PFSK-1 (cell line): ENCODE measurements around the gene GRK2.

Experiments used
- POLR2AphosphoS5 ChIP-seq: IDR thresholded peaks from 2 replicates; pipeline ENCODE4 v1.6.1; 2012; ENCODE audit warnings: low read depth, mild to moderate bottlenecking, control low read depth, low read length, moderate library complexity
- TAF1 ChIP-seq: IDR thresholded peaks from 2 replicates; pipeline ENCODE4 v1.6.1; 2012; ENCODE audit warnings: low read length, control low read depth, borderline replicate concordance; ENCODE audit not compliant: insufficient read depth
- TF ChIP-seq, protein P1 (sequence below), 2 experiments: IDR thresholded peaks; 2 replicates each; pipeline versions ENCODE4 v1.6.1 to v1.8.0; 2011 to 2012; ENCODE audit warnings: low read depth in 2 of 2, low read length in 2 of 2, control low read depth in 1 of 2, inconsistent platforms in 1 of 2, mild to moderate bottlenecking in 1 of 2, moderate library complexity in 1 of 2; ENCODE audit not compliant: insufficient read depth in 1 of 2

DNA sequence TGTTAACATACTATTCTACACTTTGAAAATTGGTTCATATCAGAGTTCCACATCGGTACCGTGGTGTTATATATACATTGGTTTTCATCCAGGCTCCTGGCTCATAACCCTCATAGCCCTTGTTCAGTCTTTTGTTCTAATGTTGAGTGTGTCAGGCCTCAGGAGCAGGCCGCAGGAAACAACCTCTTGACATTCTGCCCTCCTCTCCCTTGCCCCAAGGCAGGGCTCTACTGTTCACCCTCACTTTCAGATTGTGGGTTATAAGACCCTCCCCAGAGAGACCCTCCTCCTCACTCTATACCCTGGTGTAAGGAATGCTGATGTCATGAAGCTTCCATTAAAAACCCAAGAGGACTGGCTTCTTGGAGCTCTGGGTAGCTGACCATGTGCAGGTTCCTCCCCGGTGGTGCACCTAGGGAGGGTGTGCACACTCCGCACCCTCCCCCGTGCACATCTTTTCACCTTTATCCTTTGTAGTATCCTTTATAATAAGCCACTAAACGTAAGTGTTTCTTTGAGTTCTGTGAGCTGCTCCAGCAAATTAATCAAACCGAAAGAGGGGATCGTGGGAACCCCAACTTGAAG lies 49.1 kb downstream of the GRK2 start:
- TF ChIP-seq TAF1 (no peak), POLR2AphosphoS5 (no peak)
- TF ChIP-seq, protein P1, sequence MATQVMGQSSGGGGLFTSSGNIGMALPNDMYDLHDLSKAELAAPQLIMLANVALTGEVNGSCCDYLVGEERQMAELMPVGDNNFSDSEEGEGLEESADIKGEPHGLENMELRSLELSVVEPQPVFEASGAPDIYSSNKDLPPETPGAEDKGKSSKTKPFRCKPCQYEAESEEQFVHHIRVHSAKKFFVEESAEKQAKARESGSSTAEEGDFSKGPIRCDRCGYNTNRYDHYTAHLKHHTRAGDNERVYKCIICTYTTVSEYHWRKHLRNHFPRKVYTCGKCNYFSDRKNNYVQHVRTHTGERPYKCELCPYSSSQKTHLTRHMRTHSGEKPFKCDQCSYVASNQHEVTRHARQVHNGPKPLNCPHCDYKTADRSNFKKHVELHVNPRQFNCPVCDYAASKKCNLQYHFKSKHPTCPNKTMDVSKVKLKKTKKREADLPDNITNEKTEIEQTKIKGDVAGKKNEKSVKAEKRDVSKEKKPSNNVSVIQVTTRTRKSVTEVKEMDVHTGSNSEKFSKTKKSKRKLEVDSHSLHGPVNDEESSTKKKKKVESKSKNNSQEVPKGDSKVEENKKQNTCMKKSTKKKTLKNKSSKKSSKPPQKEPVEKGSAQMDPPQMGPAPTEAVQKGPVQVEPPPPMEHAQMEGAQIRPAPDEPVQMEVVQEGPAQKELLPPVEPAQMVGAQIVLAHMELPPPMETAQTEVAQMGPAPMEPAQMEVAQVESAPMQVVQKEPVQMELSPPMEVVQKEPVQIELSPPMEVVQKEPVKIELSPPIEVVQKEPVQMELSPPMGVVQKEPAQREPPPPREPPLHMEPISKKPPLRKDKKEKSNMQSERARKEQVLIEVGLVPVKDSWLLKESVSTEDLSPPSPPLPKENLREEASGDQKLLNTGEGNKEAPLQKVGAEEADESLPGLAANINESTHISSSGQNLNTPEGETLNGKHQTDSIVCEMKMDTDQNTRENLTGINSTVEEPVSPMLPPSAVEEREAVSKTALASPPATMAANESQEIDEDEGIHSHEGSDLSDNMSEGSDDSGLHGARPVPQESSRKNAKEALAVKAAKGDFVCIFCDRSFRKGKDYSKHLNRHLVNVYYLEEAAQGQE (IDR thresholded peaks at IDR 0.05; ENCODE audit: insufficient read depth in 1 of 2, low read depth in 2 of 2, low read length in 2 of 2) = no peak
